Esophagus muscularis mucosa (tissue), 4 donors: Measurements from ENCODE around the gene SLX4IP.

Experiments used
- CTCF ChIP-seq, 3 experiments: fragments of 200-600 bp in 2 of 3; fragments of 450-650 bp in 1 of 3; sonication (generic) in 2 of 3; IDR thresholded peaks; one replicate each; pipeline ENCODE4 v1.5.1; 2017 to 2019; ENCODE audit warnings: antibody characterized with exemption in 3 of 3, mild to moderate bottlenecking in 2 of 3, moderate library complexity in 1 of 3
- EP300 ChIP-seq: sonication (generic); formaldehyde crosslinking; IDR thresholded peaks from one replicate; pipeline ENCODE4 v1.6.1; 2017; ENCODE audit warnings: antibody characterized with exemption
- POLR2A ChIP-seq: fragments of 450-650 bp; IDR thresholded peaks from one replicate; pipeline ENCODE4 v1.6.1; 2017; ENCODE audit warnings: antibody characterized with exemption, moderate library complexity, mild to moderate bottlenecking, low read depth

- TF ChIP-seq POLR2A (no peak), CTCF (IDR thresholded peaks at IDR 0.05) (no peak), EP300 (no peak)
These were observed 211.8 kb downstream of the SLX4IP start for GRCh38 chr20:10646886-10647420.
